Activated T-helper 1 cell treated with Interleukin-2 at 50 U/mL for 16 hours (primary cell): Measurements from ENCODE around the gene ARHGEF2.

Experiments used
- DNase-seq: peaks from one replicate; pipeline ENCODE4 v3.0.0-alpha.2; 2020; ENCODE audit warnings: low read depth

Gene ARHGEF2

GRCh38 chr1:155971910-155972809, 6.2 kb downstream of the ARHGEF2 start:
- DNase-seq = no peak

- DNase-seq = no peak
These were observed 7.7 kb downstream of the ARHGEF2 start for GRCh38 chr1:155970531-155971167.

GRCh38 chr1:155969377-155969791, 9.0 kb downstream of the ARHGEF2 start:
- no peak for DNase-seq

- no peak for DNase-seq
These were observed 9.7 kb downstream of the ARHGEF2 start for GRCh38 chr1:155968670-155969069.

- DNase-seq = no peak
These were observed 10.3 kb downstream of the ARHGEF2 start for GRCh38 chr1:155968051-155968400.

GRCh38 chr1:155967341-155968050, 10.9 kb downstream of the ARHGEF2 start:
- DNase-seq = no peak

- DNase-seq = no peak
These were observed 11.6 kb downstream of the ARHGEF2 start for GRCh38 chr1:155966750-155967149.

- DNase-seq = no peak
These were observed 12.2 kb downstream of the ARHGEF2 start for GRCh38 chr1:155966135-155966534.

- no peak for DNase-seq
These were observed 14.2 kb downstream of the ARHGEF2 start for GRCh38 chr1:155964193-155964592.

- DNase-seq = no peak
These were observed 15.6 kb downstream of the ARHGEF2 start for GRCh38 chr1:155962599-155963211.

GRCh38 chr1:155961937-155962336, 16.4 kb downstream of the ARHGEF2 start:
- no peak for DNase-seq

- no peak for DNase-seq
These were observed 18.1 kb downstream of the ARHGEF2 start for GRCh38 chr1:155960081-155960745.

GRCh38 chr1:155957411-155957915, 20.9 kb downstream of the ARHGEF2 start:
- no peak for DNase-seq

- no peak for DNase-seq
These were observed 23.7 kb downstream of the ARHGEF2 start for GRCh38 chr1:155954645-155955044.

GRCh38 chr1:155952505-155952890, 25.8 kb downstream of the ARHGEF2 start:
- no peak for DNase-seq

- DNase-seq = no peak
These were observed 26.4 kb downstream of the ARHGEF2 start for GRCh38 chr1:155951753-155952504.

- no peak for DNase-seq
These were observed 27.5 kb downstream of the ARHGEF2 start for GRCh38 chr1:155950829-155951228.

GRCh38 chr1:155947741-155948140, 30.6 kb downstream of the ARHGEF2 start:
- DNase-seq = no peak

- no peak for DNase-seq
These were observed 31.1 kb downstream of the ARHGEF2 start for GRCh38 chr1:155947292-155947691.

- no peak for DNase-seq
These were observed 31.6 kb downstream of the ARHGEF2 start for GRCh38 chr1:155946633-155947219.

GRCh38 chr1:155944444-155944799, 33.9 kb downstream of the ARHGEF2 start:
- no peak for DNase-seq
